ENCODE measurements around the gene URB1.

DNA sequence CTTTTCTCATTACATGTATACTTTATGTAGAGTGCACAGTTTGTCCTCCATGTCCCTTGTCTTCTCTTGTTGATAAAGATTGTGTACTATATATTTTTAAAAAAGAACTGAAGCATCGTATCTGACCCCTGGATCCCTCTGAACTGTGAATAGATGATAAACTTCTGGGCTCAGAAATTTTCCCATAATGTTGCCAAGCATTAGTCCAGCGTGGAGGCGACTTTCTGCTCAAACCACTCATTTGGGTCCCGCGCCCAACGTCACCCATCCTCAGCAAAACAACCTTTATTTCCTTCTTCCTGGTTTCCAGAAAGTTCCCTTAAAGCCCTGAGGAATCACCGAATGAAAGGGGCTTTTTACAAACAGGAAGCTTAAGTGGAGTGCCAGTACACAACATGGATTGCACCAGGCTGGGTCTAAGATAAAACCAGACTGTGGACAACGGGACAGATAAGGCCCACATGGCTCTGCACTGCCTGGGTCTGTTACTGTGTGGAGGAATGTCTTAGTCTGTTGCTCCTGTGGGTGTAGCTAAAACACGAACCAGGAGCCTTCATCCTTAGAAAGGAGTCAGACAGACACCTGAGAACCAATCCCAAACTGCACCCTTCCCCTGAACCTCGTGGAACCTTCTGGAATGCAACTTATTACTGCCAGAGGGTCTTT, 35.3 kb upstream of the URB1 start:
- TF ChIP-seq TP53 (CRISPR knock-in tag; IDR thresholded peaks at IDR 0.05), result no peak
- TF ChIP-seq CTCF (IDR thresholded peaks at IDR 0.05), result no peak
- TF ChIP-seq BHLHE40 (IDR thresholded peaks at IDR 0.05; ENCODE audit: low read depth, low read length), result no peak
- TF ChIP-seq RAD21 (conservative IDR thresholded peaks at IDR 0.05 in 1 of 2, IDR thresholded peaks at IDR 0.05 in 1 of 2), result no peak
- no peak for TF ChIP-seq CEBPB (IDR thresholded peaks at IDR 0.05)
- TF ChIP-seq POLR2A (IDR thresholded peaks at IDR 0.05; ENCODE audit: low read length), result no peak

Measured in A549 (cell line).